Measurements from ENCODE around the gene ABI3BP. TPM values are rescaled to one million over a fixed set of nuclear protein-coding genes. Genes with fewer than 3 reads are reported as not detected.

ABI3BP gene
- total and polyA plus RNA-seq, 10 of the 15 experiments (the other 5 are each of a cell fraction or from before 2014, with no cell fraction given) = 0.03 to 0.42 (median 0.11) TPM; not detected in 4

- TF ChIP-seq FOXM1 (IDR thresholded peaks at IDR 0.05; ENCODE audit: low read depth, low read length) (no peak), YY1 (IDR thresholded peaks at IDR 0.05; ENCODE audit: low read depth, low read length) (no peak), CREM (IDR thresholded peaks at IDR 0.05; ENCODE audit: low read depth) (no peak), ZNF207 (IDR thresholded peaks at IDR 0.05; ENCODE audit: borderline replicate concordance) (no peak), ZNF274 (IDR thresholded peaks at IDR 0.05; ENCODE audit: insufficient read depth, insufficient read length) (no peak), GABPA (IDR thresholded peaks at IDR 0.05; ENCODE audit: low read depth) (no peak), SRF (IDR thresholded peaks at IDR 0.05; ENCODE audit: low read depth in 2 of 2, low read length in 2 of 2) (no peak), NKRF (conservative IDR thresholded peaks at IDR 0.05) (no peak)
These were observed 218.0 kb downstream of the ABI3BP start (continued) for GRCh38 chr3:100775226-100775625.

GRCh38 chr3:100769693-100770092, 223.5 kb downstream of the ABI3BP start:
- POLR2A ChIA-PET = no interaction called here
- SMC1A ChIA-PET (ENCODE audit: uncharacterized antibody, unreplicated experiment) = interaction anchor here (1.2 to 1.5 kb wide), 3 partner anchors 9 to 27 kb away, joined by 3 to 7 read pairs (median 3); no protein-coding TSS in a partner anchor
- CTCF ChIA-PET = interaction anchor here (1.1 to 2.5 kb wide), 5 partner anchors 26 to 307 kb away, joined by 3 to 8 read pairs (median 4); no protein-coding TSS in a partner anchor
- no peaks in the 10 kb centered on the region for H3K79me2 ChIP-seq (ENCODE audit: control insufficient read depth, insufficient read depth, low read length)
- H3K27me3 ChIP-seq (replicated peaks in 1 of 2; ENCODE audit: control insufficient read depth in 2 of 2, insufficient read depth in 2 of 2, low read length in 1 of 2) = no peaks in the 10 kb centered on the region
- DNase-seq (ENCODE audit: low read depth, low spot score) = no peak
- no peak overlapping the region for H3K27ac ChIP-seq (ENCODE audit: control insufficient read depth, insufficient read depth)
- no TSS peak for BruUV-seq (replicated peaks)
- no peak for FAIRE-seq
- H3K36me3 ChIP-seq (ENCODE audit: control insufficient read depth in 2 of 2, insufficient read depth in 2 of 2, low read length in 1 of 2) = no peaks in the 10 kb centered on the region
- in situ Hi-C loops (cut with MboI) = no loop called here
- no peak overlapping the region for H2AFZ ChIP-seq (ENCODE audit: control insufficient read depth, low read depth, low read length)
- RAD21 ChIA-PET (ENCODE audit: unreplicated experiment) = no interaction called here
- ATAC-seq = no peak
- WGBS (ENCODE audit: insufficient coverage, insufficient replicate concordance, low lambda C conversion rate, missing lambda C conversion rate) = 40% methylated on average over 3 of the region's 3 CpGs
- no peak overlapping the region for H3K4me2 ChIP-seq (ENCODE audit: control insufficient read depth, insufficient read depth)
- intact Hi-C loops (cut with micrococcal nuclease; ENCODE audit: unreplicated experiment) = no loop called here
- H3K9me3 ChIP-seq (replicated peaks; ENCODE audit: control insufficient read depth, insufficient read depth, low read length) = no peaks in the 10 kb centered on the region
- no peaks in the 10 kb centered on the region for H4K20me1 ChIP-seq (ENCODE audit: control insufficient read depth, insufficient read depth)
- no peak overlapping the region for H3K4me3 ChIP-seq
- H3K4me1 ChIP-seq (ENCODE audit: control insufficient read depth, insufficient read depth, low read length) = no peaks in the 10 kb centered on the region
- no peak overlapping the region for H3K9ac ChIP-seq (ENCODE audit: control insufficient read depth, insufficient read depth, low read length)
- TF ChIP-seq E4F1 (IDR thresholded peaks at IDR 0.05; ENCODE audit: borderline replicate concordance, partially characterized antibody) = no peak
- TF ChIP-seq KAT2A (conservative IDR thresholded peaks at IDR 0.05; ENCODE audit: control insufficient read depth, low read depth, low read length) = no peak
- no peak for TF ChIP-seq JUND (IDR thresholded peaks at IDR 0.05; ENCODE audit: low read depth, low read length)
- TF ChIP-seq ESRRA (IDR thresholded peaks at IDR 0.05; ENCODE audit: low read length) = no peak
- no peak for TF ChIP-seq JUNB (IDR thresholded peaks at IDR 0.05)
- TF ChIP-seq POLR2AphosphoS2 (IDR thresholded peaks at IDR 0.05; ENCODE audit: low read depth, low read length) = no peak
- TF ChIP-seq PAX5 (IDR thresholded peaks at IDR 0.05; ENCODE audit: borderline replicate concordance, low read depth, low read length) = no peak
- no peak for TF ChIP-seq NFYA (IDR thresholded peaks at IDR 0.05; ENCODE audit: borderline replicate concordance, low read depth, low read length)
- TF ChIP-seq NFIC (IDR thresholded peaks at IDR 0.05; ENCODE audit: low read depth, low read length) = no peak
- no peak for TF ChIP-seq STAT1 (conservative IDR thresholded peaks at IDR 0.05)
